Body of pancreas (tissue), 4 donors: ENCODE results near the gene ILDR1. TPM values are rescaled to one million over a fixed set of nuclear protein-coding genes. Genes with fewer than 3 reads are reported as not detected.

Experiments
- ATAC-seq: fragments of 150-250 bp; one replicate; pipeline ENCODE4 v1.9.1; 2016
- DNase-seq, 4 donors: peaks; one replicate each; pipeline ENCODE4 v3.0.0-alpha.2; 2019
- H3K27ac ChIP-seq, 4 donors: fragments of 200-600 bp; sonication (generic); 1 replicate in 3 of 4; 2 replicates in 1 of 4; pipeline versions ENCODE4 v1.5.1 to v1.6.1; 2016 to 2019; ENCODE audit warnings: mild to moderate bottlenecking in 1 of 4, mixed read lengths in 1 of 4, moderate library complexity in 1 of 4
- H3K27me3 ChIP-seq, 2 donors: fragments of 200-600 bp; sonication (generic); one replicate each; pipeline ENCODE4 v1.6.0; 2016; ENCODE audit warnings: mild to moderate bottlenecking in 1 of 2
- H3K36me3 ChIP-seq, 2 donors: fragments of 200-600 bp; sonication (generic); replicated peaks in 1 of 2; 2 replicates each; pipeline ENCODE4 v1.5.1; 2016; ENCODE audit warnings: low read depth in 2 of 2; ENCODE audit not compliant: insufficient read depth in 1 of 2
- H3K4me1 ChIP-seq: fragments of 200-600 bp; sonication (generic); one replicate; pipeline ENCODE4 v1.6.0; 2016
- H3K4me3 ChIP-seq, 2 donors: fragments of 200-600 bp; sonication (generic); 1 replicate in 1 of 2; 2 replicates in 1 of 2; pipeline ENCODE4 v1.5.1; 2016 to 2019
- H3K9me3 ChIP-seq, 3 donors: fragments of 200-600 bp; sonication (generic); 1 replicate in 2 of 3; 2 replicates in 1 of 3; pipeline ENCODE4 v1.5.1; 2016
- CTCF ChIP-seq, 7 experiments: fragments of 450-650 bp in 4 of 7; fragments of 200-600 bp in 3 of 7; sonication (generic) in 3 of 7; IDR thresholded peaks; one replicate each; pipeline ENCODE4 v1.5.1; 2016 to 2019; ENCODE audit warnings: antibody characterized with exemption in 7 of 7
- POLR2A ChIP-seq, 3 donors: fragments of 450-650 bp; IDR thresholded peaks; one replicate each; pipeline ENCODE4 v1.6.1; 2016; ENCODE audit warnings: antibody characterized with exemption in 3 of 3, mild to moderate bottlenecking in 2 of 3
- WGBS, 2 donors: methylation state at CpG; one replicate each; pipeline ENCODE4 v1.1.5; 2017; 5-methylcytosine and 5-hydroxymethylcytosine counted together
- intact Hi-C: fragments of 100-400 bp; cut with DNase I; formaldehyde crosslinking; loops from one replicate; pipeline ENCODE4 v1.15.1; 2023
- total RNA-seq, 2 donors: library from RNA; depleted of rRNA; stranded (reverse); fragments of >200 nt; gene quantifications; one replicate each; pipeline ENCODE4 v1.1.0, GENCODE V29; 2016

Gene ILDR1
- total RNA-seq, 2 donors from 2014 or later = 2.9 to 4.6 TPM

- ATAC-seq (no peak), DNase-seq (no peak)
- H3K27ac ChIP-seq = no peak overlapping the region
- no peak overlapping the region for H3K4me3 ChIP-seq
- no peak for TF ChIP-seq POLR2A (IDR thresholded peaks at IDR 0.05)
- TF ChIP-seq CTCF (IDR thresholded peaks at IDR 0.05) = no peak
- intact Hi-C loops = no loop called here
- H3K4me1 ChIP-seq = peaks cover 11% of the 10 kb centered on the region
- no peaks in the 10 kb centered on the region for H3K27me3 ChIP-seq
- H3K9me3 ChIP-seq = no peaks in the 10 kb centered on the region
- WGBS, 2 donors = 75 to 76% methylated on average over 8 of the region's 8 CpGs
- H3K36me3 ChIP-seq = no peaks in the 10 kb centered on the region
Observed at GRCh38 chr3:122023335-122023910, 1.4 kb upstream of the ILDR1 start.

- TF ChIP-seq POLR2A (IDR thresholded peaks at IDR 0.05) (no peak), CTCF (IDR thresholded peaks at IDR 0.05) (no peak)
- no peaks in the 10 kb centered on the region for H3K27me3 ChIP-seq
- peaks cover 11% of the 10 kb centered on the region for H3K4me1 ChIP-seq
- H3K27ac ChIP-seq = no peak overlapping the region
- no peaks in the 10 kb centered on the region for H3K36me3 ChIP-seq
- ATAC-seq = no peak
- DNase-seq = no peak
- no peak overlapping the region for H3K4me3 ChIP-seq
- no peaks in the 10 kb centered on the region for H3K9me3 ChIP-seq
- WGBS, 2 donors = 27 to 31% methylated on average over 1 of the region's 1 CpG
- intact Hi-C loops = no loop called here
Observed at GRCh38 chr3:122021037-122021436, 1.0 kb downstream of the ILDR1 start.

- TF ChIP-seq CTCF (IDR thresholded peaks at IDR 0.05) (no peak), POLR2A (IDR thresholded peaks at IDR 0.05) (no peak)
- H3K4me1 ChIP-seq = peaks cover 11% of the 10 kb centered on the region
- DNase-seq (no peak), ATAC-seq (no peak)
- H3K4me3 ChIP-seq = no peak overlapping the region
- intact Hi-C loops = no loop called here
- no peaks in the 10 kb centered on the region for H3K27me3 ChIP-seq
- H3K36me3 ChIP-seq = no peaks in the 10 kb centered on the region
- H3K9me3 ChIP-seq = no peaks in the 10 kb centered on the region
- no peak overlapping the region for H3K27ac ChIP-seq
Observed at GRCh38 chr3:122019493-122019892, 2.6 kb downstream of the ILDR1 start.

- WGBS, 2 donors = 82 to 89% methylated on average over 1 of the region's 1 CpG
- peaks cover 9% of the 10 kb centered on the region for H3K4me1 ChIP-seq
- TF ChIP-seq CTCF (IDR thresholded peaks at IDR 0.05) = no peak
- TF ChIP-seq POLR2A (IDR thresholded peaks at IDR 0.05) = no peak
- H3K9me3 ChIP-seq = no peaks in the 10 kb centered on the region
- H3K4me3 ChIP-seq = no peak overlapping the region
- peaks cover 0 to 1% of the 10 kb centered on the region in 2 donors for H3K36me3 ChIP-seq
- no peak overlapping the region for H3K27ac ChIP-seq
- ATAC-seq (no peak), DNase-seq (no peak)
- H3K27me3 ChIP-seq = no peaks in the 10 kb centered on the region
- intact Hi-C loops = no loop called here
Observed at GRCh38 chr3:122014741-122015140, 7.3 kb downstream of the ILDR1 start.

GRCh38 chr3:122013448-122013925 lies 8.6 kb downstream of the ILDR1 start:
- intact Hi-C loops = no loop called here
- Histone ChIP-seq H3K27ac (no peak overlapping the region), H3K36me3 (peaks cover 0 to 2% of the 10 kb centered on the region in 2 donors), H3K27me3 (no peaks in the 10 kb centered on the region), H3K4me1 (peaks cover 9% of the 10 kb centered on the region), H3K4me3 (no peak overlapping the region), H3K9me3 (no peaks in the 10 kb centered on the region)
- ATAC-seq = peak; percentile 67
- peak in 2 of 4 donors; percentile 5 to 21 for DNase-seq
- peak in 4 of 7 experiments; percentile 21 to 35 (median 24) for TF ChIP-seq CTCF (IDR thresholded peaks at IDR 0.05)
- no peak for TF ChIP-seq POLR2A (IDR thresholded peaks at IDR 0.05)
- WGBS, 2 donors = 29 to 33% methylated on average over 5 of the region's 5 CpGs
